ENCODE results near the gene DST.

GRCh38 chr6:56671160-56671559, 28.5 kb upstream of the DST start:
- TF ChIP-seq CTCF (IDR thresholded peaks at IDR 0.05; ENCODE audit: low read length): no peak
- TF ChIP-seq EZH2 (IDR thresholded peaks at IDR 0.05; ENCODE audit: borderline replicate concordance, low read length): no peak
